ENCODE data around the gene MICAL2.

MICAL2 gene

DNA sequence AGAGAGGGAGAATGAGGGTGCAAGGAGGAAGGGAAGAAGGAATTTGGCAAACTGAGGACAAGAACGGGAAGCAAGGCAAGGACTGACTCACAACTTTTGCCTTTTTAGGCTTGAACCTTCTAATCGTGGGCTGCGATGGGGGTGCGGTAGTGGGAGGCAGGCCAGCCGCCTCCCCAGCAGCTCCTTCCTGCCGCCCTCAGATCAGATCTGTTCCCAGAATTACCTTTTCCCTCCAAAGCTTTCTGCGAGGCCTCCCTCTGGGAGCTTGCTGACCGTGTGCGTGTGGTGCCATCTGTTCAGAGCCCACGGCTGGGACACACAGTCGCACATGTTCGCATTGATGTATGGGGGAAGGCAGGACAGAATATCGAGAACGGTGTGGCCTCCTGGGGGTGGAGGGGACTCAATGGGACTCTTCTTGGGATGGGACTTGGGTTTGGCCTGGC is 180.1 kb downstream of the MICAL2 start:
- H4K20me1 ChIP-seq (ENCODE audit: insufficient read depth, low read length) = no peaks in the 10 kb centered on the region
- peaks cover 7% of the 10 kb centered on the region for H3K4me1 ChIP-seq (ENCODE audit: low read length)
- H3K36me3 ChIP-seq (replicated peaks; ENCODE audit: low read depth, low read length) = no peaks in the 10 kb centered on the region
- no peaks in the 10 kb centered on the region for H3K9me3 ChIP-seq (ENCODE audit: insufficient read depth, low read length)
- H3K4me2 ChIP-seq (ENCODE audit: low read length) = no peak overlapping the region
- no peak overlapping the region for H2AFZ ChIP-seq (ENCODE audit: low read depth, low read length)
- no peaks in the 10 kb centered on the region for H3K79me2 ChIP-seq (ENCODE audit: low read length)
- H3K9ac ChIP-seq (ENCODE audit: low read length) = no peak overlapping the region
- no peaks in the 10 kb centered on the region for H3K27me3 ChIP-seq (ENCODE audit: low read depth, low read length)
- no peak overlapping the region for H3K4me3 ChIP-seq (ENCODE audit: low read length)
- no peak overlapping the region for H3K27ac ChIP-seq (ENCODE audit: low read length)
- TF ChIP-seq, protein P1, sequence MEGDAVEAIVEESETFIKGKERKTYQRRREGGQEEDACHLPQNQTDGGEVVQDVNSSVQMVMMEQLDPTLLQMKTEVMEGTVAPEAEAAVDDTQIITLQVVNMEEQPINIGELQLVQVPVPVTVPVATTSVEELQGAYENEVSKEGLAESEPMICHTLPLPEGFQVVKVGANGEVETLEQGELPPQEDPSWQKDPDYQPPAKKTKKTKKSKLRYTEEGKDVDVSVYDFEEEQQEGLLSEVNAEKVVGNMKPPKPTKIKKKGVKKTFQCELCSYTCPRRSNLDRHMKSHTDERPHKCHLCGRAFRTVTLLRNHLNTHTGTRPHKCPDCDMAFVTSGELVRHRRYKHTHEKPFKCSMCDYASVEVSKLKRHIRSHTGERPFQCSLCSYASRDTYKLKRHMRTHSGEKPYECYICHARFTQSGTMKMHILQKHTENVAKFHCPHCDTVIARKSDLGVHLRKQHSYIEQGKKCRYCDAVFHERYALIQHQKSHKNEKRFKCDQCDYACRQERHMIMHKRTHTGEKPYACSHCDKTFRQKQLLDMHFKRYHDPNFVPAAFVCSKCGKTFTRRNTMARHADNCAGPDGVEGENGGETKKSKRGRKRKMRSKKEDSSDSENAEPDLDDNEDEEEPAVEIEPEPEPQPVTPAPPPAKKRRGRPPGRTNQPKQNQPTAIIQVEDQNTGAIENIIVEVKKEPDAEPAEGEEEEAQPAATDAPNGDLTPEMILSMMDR (IDR thresholded peaks at IDR 0.05; ENCODE audit: low read depth, low read length) = no peak
- TF ChIP-seq EZH2phosphoT487 (IDR thresholded peaks at IDR 0.05; ENCODE audit: low read depth) = no peak

DNA sequence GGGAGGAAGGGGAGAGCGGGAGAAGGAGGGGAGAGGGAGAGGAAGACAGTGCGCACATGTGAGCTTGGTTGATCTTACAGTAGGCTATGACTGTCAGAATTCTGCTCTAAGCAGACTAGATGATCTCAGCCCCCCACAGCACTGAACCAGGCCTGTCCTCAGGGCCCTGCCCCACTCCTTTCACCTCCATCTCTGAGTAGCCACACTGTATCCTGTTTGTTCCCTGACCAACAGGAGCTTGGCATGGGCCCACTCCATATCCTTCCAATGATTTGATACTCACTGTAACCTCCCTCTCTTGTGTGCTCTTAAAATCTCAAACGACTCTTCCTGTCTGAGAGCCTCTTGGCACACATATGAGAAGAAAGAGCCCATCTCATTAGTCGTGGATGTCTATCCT is 180.9 kb downstream of the MICAL2 start:
- no peak overlapping the region for H3K4me2 ChIP-seq (ENCODE audit: low read length)

GRCh38 chr11:12291766-12292165 is 181.4 kb downstream of the MICAL2 start:
- no peak overlapping the region for H3K9ac ChIP-seq (ENCODE audit: low read length)

More for the DNA sequence above, 180.9 kb downstream of the MICAL2 start:
- Histone ChIP-seq H3K27me3 (ENCODE audit: low read depth, low read length) (no peaks in the 10 kb centered on the region), H3K9ac (ENCODE audit: low read length) (no peak overlapping the region), H3K27ac (ENCODE audit: low read length) (no peak overlapping the region), H3K36me3 (replicated peaks; ENCODE audit: low read depth, low read length) (no peaks in the 10 kb centered on the region), H3K9me3 (ENCODE audit: insufficient read depth, low read length) (no peaks in the 10 kb centered on the region), H3K4me3 (ENCODE audit: low read length) (no peak overlapping the region), H3K79me2 (ENCODE audit: low read length) (no peaks in the 10 kb centered on the region), H4K20me1 (ENCODE audit: insufficient read depth, low read length) (no peaks in the 10 kb centered on the region), H3K4me1 (ENCODE audit: low read length) (peaks cover 7% of the 10 kb centered on the region), H2AFZ (ENCODE audit: low read depth, low read length) (no peak overlapping the region)
- TF ChIP-seq, protein P1 (IDR thresholded peaks at IDR 0.05; ENCODE audit: low read depth, low read length) = no peak
- TF ChIP-seq EZH2phosphoT487 (IDR thresholded peaks at IDR 0.05; ENCODE audit: low read depth) = no peak

GRCh38 chr11:12292766-12293165 is 182.4 kb downstream of the MICAL2 start:
- Histone ChIP-seq H3K27ac (ENCODE audit: low read length) (no peak overlapping the region), H4K20me1 (ENCODE audit: insufficient read depth, low read length) (no peaks in the 10 kb centered on the region), H3K4me3 (ENCODE audit: low read length) (no peak overlapping the region), H3K4me1 (ENCODE audit: low read length) (peaks cover 5% of the 10 kb centered on the region), H3K36me3 (replicated peaks; ENCODE audit: low read depth, low read length) (no peaks in the 10 kb centered on the region), H3K9ac (ENCODE audit: low read length) (no peak overlapping the region), H3K27me3 (ENCODE audit: low read depth, low read length) (no peaks in the 10 kb centered on the region), H3K9me3 (ENCODE audit: insufficient read depth, low read length) (no peaks in the 10 kb centered on the region), H3K4me2 (ENCODE audit: low read length) (no peak overlapping the region), H2AFZ (ENCODE audit: low read depth, low read length) (no peak overlapping the region), H3K79me2 (ENCODE audit: low read length) (no peaks in the 10 kb centered on the region)
- TF ChIP-seq EZH2phosphoT487 (IDR thresholded peaks at IDR 0.05; ENCODE audit: low read depth) = no peak
- TF ChIP-seq, protein P1 (IDR thresholded peaks at IDR 0.05; ENCODE audit: low read depth, low read length) = no peak

More at GRCh38 chr11:12291766-12292165, 181.4 kb downstream of the MICAL2 start:
- no peak overlapping the region for H2AFZ ChIP-seq (ENCODE audit: low read depth, low read length)
- no peaks in the 10 kb centered on the region for H3K79me2 ChIP-seq (ENCODE audit: low read length)
- H3K4me1 ChIP-seq (ENCODE audit: low read length) = peaks cover 7% of the 10 kb centered on the region
- H3K27me3 ChIP-seq (ENCODE audit: low read depth, low read length) = no peaks in the 10 kb centered on the region
- TF ChIP-seq, protein P1 (IDR thresholded peaks at IDR 0.05; ENCODE audit: low read depth, low read length) = no peak
- TF ChIP-seq EZH2phosphoT487 (IDR thresholded peaks at IDR 0.05; ENCODE audit: low read depth) = no peak
- H3K4me2 ChIP-seq (ENCODE audit: low read length) = no peak overlapping the region
- no peak overlapping the region for H3K27ac ChIP-seq (ENCODE audit: low read length)
- no peak overlapping the region for H3K4me3 ChIP-seq (ENCODE audit: low read length)
- no peaks in the 10 kb centered on the region for H3K36me3 ChIP-seq (replicated peaks; ENCODE audit: low read depth, low read length)
- H4K20me1 ChIP-seq (ENCODE audit: insufficient read depth, low read length) = no peaks in the 10 kb centered on the region
- no peaks in the 10 kb centered on the region for H3K9me3 ChIP-seq (ENCODE audit: insufficient read depth, low read length)
